ENCODE data around the gene FBXO8.

Gene FBXO8

DNA sequence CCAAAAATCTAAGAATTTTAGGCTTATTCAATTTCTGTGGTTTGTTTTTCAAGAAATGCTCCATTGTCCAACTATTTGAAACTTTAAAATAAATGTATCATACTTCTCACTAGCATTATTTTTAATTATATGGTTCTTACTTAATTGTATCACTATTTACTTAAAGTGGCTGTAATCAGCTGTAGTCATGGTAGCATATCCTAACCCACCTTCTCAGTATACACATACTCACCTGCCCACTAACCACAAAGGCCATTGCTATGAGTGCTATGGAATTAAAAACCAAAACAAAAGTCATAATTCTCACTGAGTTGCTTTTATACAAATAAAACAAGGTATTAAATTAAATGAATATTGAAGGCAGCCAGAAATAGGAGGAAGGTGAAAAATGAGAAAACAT lies 5.0 kb downstream of the FBXO8 start:
- TF ChIP-seq, protein P1, sequence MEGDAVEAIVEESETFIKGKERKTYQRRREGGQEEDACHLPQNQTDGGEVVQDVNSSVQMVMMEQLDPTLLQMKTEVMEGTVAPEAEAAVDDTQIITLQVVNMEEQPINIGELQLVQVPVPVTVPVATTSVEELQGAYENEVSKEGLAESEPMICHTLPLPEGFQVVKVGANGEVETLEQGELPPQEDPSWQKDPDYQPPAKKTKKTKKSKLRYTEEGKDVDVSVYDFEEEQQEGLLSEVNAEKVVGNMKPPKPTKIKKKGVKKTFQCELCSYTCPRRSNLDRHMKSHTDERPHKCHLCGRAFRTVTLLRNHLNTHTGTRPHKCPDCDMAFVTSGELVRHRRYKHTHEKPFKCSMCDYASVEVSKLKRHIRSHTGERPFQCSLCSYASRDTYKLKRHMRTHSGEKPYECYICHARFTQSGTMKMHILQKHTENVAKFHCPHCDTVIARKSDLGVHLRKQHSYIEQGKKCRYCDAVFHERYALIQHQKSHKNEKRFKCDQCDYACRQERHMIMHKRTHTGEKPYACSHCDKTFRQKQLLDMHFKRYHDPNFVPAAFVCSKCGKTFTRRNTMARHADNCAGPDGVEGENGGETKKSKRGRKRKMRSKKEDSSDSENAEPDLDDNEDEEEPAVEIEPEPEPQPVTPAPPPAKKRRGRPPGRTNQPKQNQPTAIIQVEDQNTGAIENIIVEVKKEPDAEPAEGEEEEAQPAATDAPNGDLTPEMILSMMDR (IDR thresholded peaks at IDR 0.05; ENCODE audit: borderline replicate concordance, control extremely low read depth, extremely low read depth, insufficient read depth, missing control alignments) = no peak
- in situ Hi-C loops (cut with MboI; ENCODE audit: low sequenced_read_pairs, unreplicated experiment) = no loop called here
- no peak for DNase-seq (ENCODE audit: low spot score)

DNA sequence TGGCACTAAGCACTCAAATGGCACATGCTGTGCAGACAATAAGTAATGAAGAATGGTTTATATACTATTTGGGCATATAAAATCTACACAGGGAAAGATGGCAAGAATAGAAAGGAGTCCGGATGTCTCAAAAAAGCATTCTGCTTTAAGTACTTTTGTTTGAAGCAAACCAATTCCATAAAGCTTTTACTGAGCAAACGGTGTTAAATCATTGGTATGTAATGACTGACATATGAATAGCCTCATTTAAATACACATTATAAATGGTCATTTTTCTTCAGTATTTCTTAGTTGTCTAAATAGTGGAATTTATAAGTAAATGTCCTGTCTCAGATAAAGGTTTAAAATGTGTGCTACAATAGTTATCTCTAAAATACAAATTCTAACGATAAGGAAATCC lies 6.0 kb downstream of the FBXO8 start:
- DNase-seq (ENCODE audit: low spot score) = no peak
- TF ChIP-seq, protein P1 (IDR thresholded peaks at IDR 0.05; ENCODE audit: borderline replicate concordance, control extremely low read depth, extremely low read depth, insufficient read depth, missing control alignments) = no peak
- in situ Hi-C loops (cut with MboI; ENCODE audit: low sequenced_read_pairs, unreplicated experiment) = no loop called here

DNA sequence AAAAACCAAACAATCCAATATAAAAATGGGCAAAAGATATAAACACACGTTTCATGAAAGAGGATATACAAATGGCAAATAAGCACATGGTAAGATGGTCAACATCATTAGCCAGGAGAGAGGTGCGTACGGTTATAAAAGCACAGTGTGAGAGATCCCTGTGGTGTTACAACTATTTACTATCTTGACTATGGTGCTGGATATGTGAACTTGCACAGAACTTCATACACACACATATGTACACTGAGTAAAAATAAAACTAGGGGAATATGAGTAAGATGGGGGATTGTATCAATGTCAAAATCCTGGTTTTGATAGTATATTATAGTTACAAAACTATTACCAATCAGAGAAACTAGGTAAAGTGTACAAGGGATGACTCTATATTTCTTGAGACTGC lies 8.4 kb downstream of the FBXO8 start:
- in situ Hi-C loops (cut with MboI; ENCODE audit: low sequenced_read_pairs, unreplicated experiment) = no loop called here
- TF ChIP-seq, protein P1 (IDR thresholded peaks at IDR 0.05; ENCODE audit: borderline replicate concordance, control extremely low read depth, extremely low read depth, insufficient read depth, missing control alignments) = no peak
- no peak for DNase-seq (ENCODE audit: low spot score)

DNA sequence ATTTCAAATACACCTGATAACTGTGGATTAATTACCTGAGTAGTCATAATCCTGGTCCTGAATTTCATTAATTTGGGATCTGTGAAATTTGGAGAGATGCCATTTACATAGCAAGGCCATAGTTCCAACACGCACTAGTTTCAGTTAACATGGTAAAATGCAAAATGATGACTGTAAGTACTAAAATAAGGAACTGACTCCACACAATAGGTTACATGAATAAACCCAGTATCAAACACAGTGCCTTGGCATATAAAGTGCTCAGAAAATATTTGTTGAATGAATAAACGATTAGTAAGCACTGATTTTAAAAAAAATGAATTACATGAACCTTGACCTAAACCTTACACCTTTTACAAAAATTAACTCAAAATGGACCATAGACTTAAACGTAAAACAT lies 9.0 kb downstream of the FBXO8 start:
- DNase-seq (ENCODE audit: low spot score) = no peak
- TF ChIP-seq, protein P1 (IDR thresholded peaks at IDR 0.05; ENCODE audit: borderline replicate concordance, control extremely low read depth, extremely low read depth, insufficient read depth, missing control alignments) = no peak
- in situ Hi-C loops (cut with MboI; ENCODE audit: low sequenced_read_pairs, unreplicated experiment) = no loop called here

DNA sequence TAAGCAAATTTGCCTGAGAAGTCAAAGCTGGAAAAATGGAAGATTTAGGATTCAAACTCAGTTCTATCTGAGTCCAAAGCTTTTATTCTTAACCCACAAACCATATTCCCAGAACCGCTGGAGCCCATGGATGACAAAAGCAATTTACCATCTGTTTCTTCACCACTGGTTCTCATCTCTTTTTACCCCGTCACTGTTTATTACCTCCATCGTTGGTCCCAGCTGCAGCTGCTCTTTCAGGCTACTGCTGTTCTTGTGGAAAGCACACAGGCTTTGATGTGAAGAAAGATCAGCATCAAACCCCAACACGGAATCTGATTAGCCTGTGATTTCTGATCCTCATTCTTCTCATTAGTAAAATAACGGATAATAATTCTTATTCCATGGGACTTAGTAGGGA lies 9.5 kb downstream of the FBXO8 start:
- DNase-seq (ENCODE audit: low spot score) = no peak
- in situ Hi-C loops (cut with MboI; ENCODE audit: low sequenced_read_pairs, unreplicated experiment) = no loop called here
- TF ChIP-seq, protein P1 (IDR thresholded peaks at IDR 0.05; ENCODE audit: borderline replicate concordance, control extremely low read depth, extremely low read depth, insufficient read depth, missing control alignments) = no peak

DNA sequence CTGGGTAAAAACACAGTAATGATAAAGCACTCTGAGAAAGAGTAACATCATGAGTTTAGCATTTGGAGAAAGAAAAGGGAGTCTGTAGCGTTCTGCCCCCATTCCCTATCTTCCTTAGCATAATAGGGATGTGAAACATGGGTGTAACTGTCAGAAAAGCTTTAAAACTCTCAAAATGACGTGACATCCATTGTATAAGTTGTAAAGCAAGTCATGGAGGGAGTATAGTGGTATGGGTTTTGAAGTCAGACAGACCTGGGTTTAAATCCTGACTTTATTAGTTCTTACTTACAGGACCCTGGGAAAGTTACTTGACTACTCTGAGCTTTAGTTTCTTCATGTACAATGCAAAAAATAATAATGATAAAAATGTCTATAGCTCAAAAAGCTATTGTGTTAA lies 17.1 kb downstream of the FBXO8 start:
- in situ Hi-C loops (cut with MboI; ENCODE audit: low sequenced_read_pairs, unreplicated experiment) = no loop called here
- no peak for DNase-seq (ENCODE audit: low spot score)
- TF ChIP-seq, protein P1 (IDR thresholded peaks at IDR 0.05; ENCODE audit: borderline replicate concordance, control extremely low read depth, extremely low read depth, insufficient read depth, missing control alignments) = no peak

DNA sequence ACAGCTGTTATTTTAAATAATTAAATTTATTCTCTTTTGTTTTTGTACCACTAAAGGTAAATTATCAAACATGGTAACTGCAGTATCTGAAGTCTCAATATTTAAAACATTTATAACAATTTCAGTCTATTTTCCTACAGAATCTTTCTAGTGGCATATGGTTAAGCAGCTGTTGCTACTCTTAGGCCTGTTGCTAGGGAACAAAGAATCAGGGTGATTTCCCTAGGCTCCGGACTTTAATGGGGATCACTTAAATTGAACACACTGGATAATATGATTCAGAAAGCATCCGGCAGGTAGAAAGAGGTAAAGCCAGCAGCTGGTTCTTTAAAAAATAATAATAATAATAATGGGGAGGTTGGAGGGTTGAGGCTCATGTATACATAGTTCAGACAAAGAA lies 17.6 kb downstream of the FBXO8 start:
- in situ Hi-C loops (cut with MboI; ENCODE audit: low sequenced_read_pairs, unreplicated experiment) = no loop called here
- no peak for DNase-seq (ENCODE audit: low spot score)
- TF ChIP-seq, protein P1 (IDR thresholded peaks at IDR 0.05; ENCODE audit: borderline replicate concordance, control extremely low read depth, extremely low read depth, insufficient read depth, missing control alignments) = no peak
